RPMI7951 (cell line): ENCODE data around the gene TNKS1BP1. TPM values are rescaled to one million over a fixed set of nuclear protein-coding genes. Genes with fewer than 3 reads are reported as not detected.
A peak's percentile ranks its signal among the peaks of the same experiment; 100 is the strongest.

Experiments used
- DNase-seq: peaks from one replicate; pipeline ENCODE4 v3.0.0-alpha.2; 2012; ENCODE audit warnings: low read depth
- total RNA-seq: library from RNA; depleted of rRNA; stranded (reverse); fragments of >200 nt; shearing (Covaris generic); gene quantifications from 2 replicates; pipeline ENCODE4 v1.2.3, GENCODE V29; 2014

Gene TNKS1BP1
- total RNA-seq, 1 experiment from 2014 or later, result 24.8 TPM

- peak; percentile 60 for DNase-seq
Measured at GRCh38 chr11:57288771-57289579, 35.8 kb downstream of the TNKS1BP1 start.

- no peak for DNase-seq
Measured at GRCh38 chr11:57287884-57288283, 36.9 kb downstream of the TNKS1BP1 start.

- no peak for DNase-seq
Measured at GRCh38 chr11:57283231-57283990, 41.3 kb downstream of the TNKS1BP1 start.

GRCh38 chr11:57281546-57281945 is 43.2 kb downstream of the TNKS1BP1 start:
- DNase-seq, result peak; percentile 67

GRCh38 chr11:57279116-57279515 is 45.6 kb downstream of the TNKS1BP1 start:
- DNase-seq, result peak; percentile 27

- peak; percentile 65 for DNase-seq
Measured at GRCh38 chr11:57278721-57279095, 46.0 kb downstream of the TNKS1BP1 start.

GRCh38 chr11:57277845-57278720 is 46.7 kb downstream of the TNKS1BP1 start:
- DNase-seq, result peak; percentile 73

- DNase-seq, result no peak
Measured at GRCh38 chr11:57276971-57277675, 47.6 kb downstream of the TNKS1BP1 start.

GRCh38 chr11:57276169-57276970 is 48.4 kb downstream of the TNKS1BP1 start:
- DNase-seq, result no peak

GRCh38 chr11:57275582-57275981 is 49.2 kb downstream of the TNKS1BP1 start:
- DNase-seq, result no peak

- DNase-seq, result no peak
Measured at GRCh38 chr11:57274904-57275498, 49.8 kb downstream of the TNKS1BP1 start.

GRCh38 chr11:57273448-57274058 is 51.2 kb downstream of the TNKS1BP1 start:
- DNase-seq, result no peak

- DNase-seq, result no peak
Measured at GRCh38 chr11:57269571-57270021, 55.2 kb downstream of the TNKS1BP1 start.

- no peak for DNase-seq
Measured at GRCh38 chr11:57266157-57266556, 58.6 kb downstream of the TNKS1BP1 start.

- no peak for DNase-seq
Measured at GRCh38 chr11:57263351-57263750, 61.4 kb downstream of the TNKS1BP1 start.

GRCh38 chr11:57262157-57262556 is 62.6 kb downstream of the TNKS1BP1 start:
- DNase-seq, result no peak

GRCh38 chr11:57260937-57261783 is 63.6 kb downstream of the TNKS1BP1 start:
- DNase-seq, result no peak

- no peak for DNase-seq
Measured at GRCh38 chr11:57256119-57256518, 68.6 kb downstream of the TNKS1BP1 start.

GRCh38 chr11:57255618-57256017 is 69.1 kb downstream of the TNKS1BP1 start:
- peak; percentile 66 for DNase-seq
